Upper lobe of left lung (tissue), 6 donors: Measurements from ENCODE around the gene DCAF8. TPM values are rescaled to one million over a fixed set of nuclear protein-coding genes. Genes with fewer than 3 reads are reported as not detected.

ENCODE experiments used
- ATAC-seq, 2 donors: fragments of 200-7000 bp; cut with Tn5 transposase; one replicate each; pipeline ENCODE4 v1.9.1; 2022; ENCODE audit warnings: mild to moderate bottlenecking in 2 of 2, moderate library complexity in 2 of 2; ENCODE audit not compliant: low FRiP score in 2 of 2
- DNase-seq, 2 donors: peaks; one replicate each; pipeline ENCODE4 v3.0.0-alpha.2; 2019 to 2020
- H3K27ac ChIP-seq, 4 donors: fragments of 200-600 bp; sonication (generic); one replicate each; pipeline ENCODE4 v1.5.1; 2016 to 2019
- H3K27me3 ChIP-seq, 4 donors: fragments of 200-600 bp; sonication (generic); one replicate each; pipeline ENCODE4 v1.5.1; 2017 to 2019
- H3K36me3 ChIP-seq, 4 donors: fragments of 200-600 bp; sonication (generic); one replicate each; pipeline ENCODE4 v1.5.1; 2016 to 2019
- H3K4me1 ChIP-seq, 4 donors: fragments of 200-600 bp; sonication (generic); one replicate each; pipeline ENCODE4 v1.5.1; 2018 to 2019
- H3K4me3 ChIP-seq, 4 donors: fragments of 200-600 bp; sonication (generic); one replicate each; pipeline ENCODE4 v1.5.1; 2017 to 2019; ENCODE audit warnings: mild to moderate bottlenecking in 2 of 4, moderate library complexity in 1 of 4
- H3K9me3 ChIP-seq, 4 donors: fragments of 200-600 bp; sonication (generic); one replicate each; pipeline ENCODE4 v1.5.1; 2018 to 2019
- CTCF ChIP-seq, 6 experiments: fragments of 450-650 bp in 4 of 6; fragments of 200-600 bp in 2 of 6; sonication (generic) in 2 of 6; IDR thresholded peaks; one replicate each; pipeline ENCODE4 v1.5.1; 2016 to 2019; ENCODE audit warnings: antibody characterized with exemption in 6 of 6
- EP300 ChIP-seq, 4 donors: sonication (generic); formaldehyde crosslinking; IDR thresholded peaks; one replicate each; pipeline ENCODE4 v1.5.1; 2017; ENCODE audit warnings: antibody characterized with exemption in 4 of 4, control low read depth in 2 of 4
- POLR2A ChIP-seq, 4 donors: fragments of 450-650 bp; IDR thresholded peaks; one replicate each; pipeline ENCODE4 v1.5.1; 2016 to 2017; ENCODE audit warnings: antibody characterized with exemption in 4 of 4, mild to moderate bottlenecking in 2 of 4
- POLR2AphosphoS5 ChIP-seq, 2 donors: sonication (generic); formaldehyde crosslinking; IDR thresholded peaks; one replicate each; pipeline ENCODE4 v1.5.1; 2017; ENCODE audit warnings: antibody characterized with exemption in 2 of 2
- WGBS, 2 donors: methylation state at CpG; one replicate each; pipeline ENCODE4 v1.1.5; 2017 to 2018; 5-methylcytosine and 5-hydroxymethylcytosine counted together
- total RNA-seq, 6 donors: library from RNA; depleted of rRNA in 4 of 6; stranded (reverse); fragments of >200 nt in 4 of 6; gene quantifications; one replicate each; pipeline versions ENCODE4 v1.1.0 to v1.2.1, GENCODE V29; 2016 to 2021
- donor health status: DM: no; HTN: no; CAD: no; lungs with moderate emphysema.
- donor health status: DM: no; HTN: yes; CAD: no; lungs with severe emphysema.

DCAF8 gene
- total RNA-seq, 6 donors from 2014 or later: 108 to 340 (median 155) TPM

GRCh38 chr1:160196143-160196542, 66.2 kb downstream of the DCAF8 start:
- no peaks in the 10 kb centered on the region for H3K9me3 ChIP-seq
- H3K27me3 ChIP-seq: no peaks in the 10 kb centered on the region
- DNase-seq (no peak), ATAC-seq (no peak)
- 85 to 86% methylated on average over 4 of the region's 4 CpGs for WGBS, 2 donors
- TF ChIP-seq POLR2A (IDR thresholded peaks at IDR 0.05): no peak
- TF ChIP-seq POLR2AphosphoS5 (IDR thresholded peaks at IDR 0.05): no peak
- TF ChIP-seq EP300 (IDR thresholded peaks at IDR 0.05): no peak
- TF ChIP-seq CTCF (IDR thresholded peaks at IDR 0.05): no peak
- no peak overlapping the region for H3K27ac ChIP-seq
- H3K36me3 ChIP-seq: no peaks in the 10 kb centered on the region
- peaks cover 5 to 10% (median 10%) of the 10 kb centered on the region in 4 donors for H3K4me1 ChIP-seq
- H3K4me3 ChIP-seq: no peak overlapping the region

- Histone ChIP-seq H3K4me3 (no peak overlapping the region), H3K9me3 (no peaks in the 10 kb centered on the region), H3K4me1 (peaks cover 8 to 10% (median 10%) of the 10 kb centered on the region in 4 donors), H3K27ac (no peak overlapping the region), H3K36me3 (no peaks in the 10 kb centered on the region), H3K27me3 (no peaks in the 10 kb centered on the region)
- no peak for ATAC-seq
- TF ChIP-seq POLR2A (IDR thresholded peaks at IDR 0.05) (no peak), CTCF (IDR thresholded peaks at IDR 0.05) (no peak)
- DNase-seq: no peak
- WGBS, 2 donors: 83 to 87% methylated on average over 2 of the region's 2 CpGs
Observed at GRCh38 chr1:160194737-160195059, 67.7 kb downstream of the DCAF8 start.

GRCh38 chr1:160193832-160194736, 68.3 kb downstream of the DCAF8 start:
- Histone ChIP-seq H3K36me3 (no peaks in the 10 kb centered on the region), H3K4me3 (no peak overlapping the region), H3K9me3 (no peaks in the 10 kb centered on the region), H3K27ac (no peak overlapping the region), H3K4me1 (peaks cover 8 to 10% (median 10%) of the 10 kb centered on the region in 4 donors), H3K27me3 (no peaks in the 10 kb centered on the region)
- no peak for DNase-seq
- TF ChIP-seq POLR2AphosphoS5 (IDR thresholded peaks at IDR 0.05): no peak
- no peak for TF ChIP-seq POLR2A (IDR thresholded peaks at IDR 0.05)
- no peak for TF ChIP-seq CTCF (IDR thresholded peaks at IDR 0.05)
- no peak for TF ChIP-seq EP300 (IDR thresholded peaks at IDR 0.05)
- ATAC-seq: no peak
- 82 to 90% methylated on average over 9 of the region's 9 CpGs for WGBS, 2 donors

GRCh38 chr1:160193091-160193819, 69.1 kb downstream of the DCAF8 start:
- H3K36me3 ChIP-seq: no peaks in the 10 kb centered on the region
- H3K4me1 ChIP-seq: peaks cover 8 to 10% (median 10%) of the 10 kb centered on the region in 4 donors
- no peaks in the 10 kb centered on the region for H3K27me3 ChIP-seq
- no peak overlapping the region for H3K27ac ChIP-seq
- TF ChIP-seq CTCF (IDR thresholded peaks at IDR 0.05) (peak; percentile 94 to 97 (median 95)), POLR2AphosphoS5 (IDR thresholded peaks at IDR 0.05) (peak in 1 of 2 donors; percentile 46), POLR2A (IDR thresholded peaks at IDR 0.05) (no peak)
- ATAC-seq: peak; percentile 92 to 94
- no peak overlapping the region for H3K4me3 ChIP-seq
- WGBS, 2 donors: 28 to 32% methylated on average over 15 to 16 of the region's 16 CpGs
- no peaks in the 10 kb centered on the region for H3K9me3 ChIP-seq
- peak in 1 of 2 donors; percentile 84 for DNase-seq
